GM19351 (cell line): ENCODE results near the gene NRSN1.

Experiments used
- ATAC-seq: cut with Tn5 transposase; IDR thresholded peaks from one replicate; pipeline ENCODE4 v1.9.1; 2021; ENCODE audit warnings: mild to moderate bottlenecking, moderate library complexity; ENCODE audit not compliant: unreplicated experiment

The NRSN1 gene

DNA sequence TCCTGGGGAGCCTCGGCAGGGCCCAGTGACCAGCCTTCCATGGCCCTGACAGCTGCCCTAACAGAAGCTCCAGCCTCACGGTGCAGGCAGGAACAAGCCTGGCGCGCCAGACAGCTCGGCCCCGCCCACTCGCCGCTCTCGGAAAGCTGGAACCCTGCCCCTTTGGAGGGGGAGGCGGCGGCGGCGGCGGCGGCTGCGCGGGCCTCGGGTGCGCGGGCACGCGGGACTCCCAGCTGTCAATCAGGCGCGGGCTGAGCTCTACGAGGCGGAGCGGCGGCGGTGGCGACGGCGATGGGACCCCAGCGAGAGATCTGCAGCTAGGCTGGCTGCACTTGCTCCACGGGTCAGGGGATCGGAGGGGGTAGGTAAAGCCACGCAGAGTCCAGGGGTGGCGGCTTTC is at the start of gene NRSN1:
NRSN1 (plus strand) TSS at position 236 of the 400 bp plus-strand sequence. CDS start 8,113 bp downstream, outside the sequence.
- ATAC-seq, result peak; percentile 53

DNA sequence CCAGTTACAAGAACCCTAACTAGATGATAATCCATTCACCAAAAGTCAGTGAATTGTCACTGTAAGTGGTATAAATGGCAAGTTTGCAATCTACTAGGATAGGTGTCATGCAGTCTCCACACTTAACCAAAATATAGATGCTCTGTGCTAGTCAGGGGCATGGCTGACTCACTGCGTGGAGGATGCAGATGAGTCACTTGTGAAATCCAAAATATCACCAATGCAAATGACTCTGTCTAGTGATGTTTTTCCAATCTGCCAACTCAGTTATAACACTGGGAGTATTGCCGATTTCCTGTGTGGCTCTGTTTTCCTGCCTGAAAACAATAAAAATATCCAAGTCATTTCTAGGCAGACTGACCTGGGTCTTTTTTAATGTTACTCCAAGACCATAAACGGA is 47.8 kb upstream of the NRSN1 start:
- no peak for ATAC-seq

GRCh38 chr6:24079076-24079475 is 46.9 kb upstream of the NRSN1 start:
- ATAC-seq, result no peak

DNA sequence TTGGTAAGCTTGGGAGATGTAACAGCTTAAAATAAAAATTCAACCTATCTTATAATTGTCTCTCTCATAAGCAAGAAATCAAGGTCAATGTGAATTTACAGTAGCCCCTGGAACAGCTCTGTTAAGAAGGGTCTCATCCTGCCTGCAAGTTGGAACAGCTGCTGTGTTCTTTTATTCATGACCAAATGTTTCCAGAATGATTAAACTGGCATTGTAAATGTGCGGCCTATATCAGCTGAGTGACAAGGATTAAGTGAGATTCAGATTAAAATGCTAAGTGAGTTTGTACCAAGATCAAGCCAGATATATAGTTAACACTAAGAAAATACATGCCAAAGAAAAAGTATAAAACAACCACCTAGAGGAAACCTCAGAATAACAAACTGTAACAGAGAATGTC is 45.3 kb upstream of the NRSN1 start:
- no peak for ATAC-seq

- ATAC-seq, result no peak
These were observed 36.3 kb upstream of the NRSN1 start for GRCh38 chr6:24089736-24090135.

DNA sequence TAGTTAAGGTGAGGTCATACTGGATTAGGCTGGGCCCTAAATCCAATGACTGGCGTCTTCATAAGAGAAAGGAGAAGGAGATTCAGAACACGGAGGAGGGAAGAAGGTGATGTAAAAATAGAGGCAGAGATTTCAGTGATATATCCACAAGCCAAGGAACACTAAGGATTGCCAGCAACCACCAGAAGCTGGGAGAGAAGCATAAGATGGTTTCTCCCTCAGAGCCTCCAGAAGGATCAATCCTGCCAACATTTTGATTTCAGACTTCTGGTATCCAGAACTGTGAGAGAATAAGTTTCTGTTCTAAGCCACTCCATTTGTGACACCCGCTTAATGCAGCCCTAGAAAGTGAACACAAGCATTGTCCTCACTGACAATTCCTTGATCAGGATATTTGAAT is 33.6 kb upstream of the NRSN1 start:
- ATAC-seq, result no peak

DNA sequence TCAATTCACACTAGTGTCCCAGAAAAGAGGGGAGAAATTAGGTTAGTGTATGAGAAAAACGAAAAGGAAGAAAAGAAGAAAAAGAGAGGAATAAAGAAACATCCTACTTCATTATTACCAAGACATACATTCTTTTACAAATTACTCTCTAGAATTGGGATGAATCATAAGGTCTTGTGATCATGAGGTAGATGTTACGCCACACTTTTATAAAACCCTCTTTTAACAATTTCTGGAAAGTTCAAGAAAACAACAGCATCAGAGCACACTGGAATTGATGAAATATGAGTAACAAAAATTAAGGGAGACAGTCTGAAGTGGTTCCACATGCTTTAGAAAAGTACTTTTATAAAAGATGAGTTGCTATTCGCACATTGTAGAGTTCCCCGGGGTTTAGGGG is 32.6 kb upstream of the NRSN1 start:
- no peak for ATAC-seq

- no peak for ATAC-seq
These were observed 26.8 kb upstream of the NRSN1 start for GRCh38 chr6:24099181-24099580.

DNA sequence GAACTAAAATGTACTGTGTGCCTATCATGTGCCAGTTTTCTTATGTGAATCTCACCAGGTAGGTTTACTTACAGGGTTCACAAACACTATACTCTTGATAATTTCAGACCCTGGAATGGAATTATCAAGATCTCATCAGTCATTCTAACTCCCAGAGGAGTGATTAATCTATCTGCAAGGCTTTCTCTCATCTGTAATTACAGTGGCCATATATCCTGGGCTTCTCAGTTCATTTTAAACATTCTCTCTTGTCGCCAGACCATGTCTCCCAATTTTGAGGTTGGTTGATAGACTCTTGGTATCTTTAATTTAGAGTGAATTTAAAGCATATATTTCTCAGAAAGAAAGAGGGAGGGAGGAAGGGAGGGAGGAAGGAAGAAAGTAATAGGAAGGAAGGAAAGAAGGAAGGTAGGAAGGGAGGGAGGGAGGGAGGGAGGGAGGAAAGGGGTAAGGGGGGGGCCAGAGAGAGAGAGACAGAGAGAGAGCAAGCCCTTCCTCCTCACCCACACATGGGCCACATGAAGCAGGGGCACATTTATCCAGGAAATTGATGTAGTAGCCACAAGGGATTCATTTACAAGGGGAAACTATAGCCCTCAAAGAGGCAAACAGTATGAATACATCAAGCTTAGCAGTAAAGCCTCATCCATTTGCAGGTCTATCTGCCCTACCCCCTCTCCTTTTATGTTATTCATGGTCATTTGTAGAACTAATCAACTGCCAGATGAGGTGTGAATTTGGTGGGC is 25.8 kb upstream of the NRSN1 start:
- no peak for ATAC-seq

GRCh38 chr6:24100770-24101155 is 25.3 kb upstream of the NRSN1 start:
- no peak for ATAC-seq

- ATAC-seq, result no peak
These were observed 20.8 kb upstream of the NRSN1 start for GRCh38 chr6:24105191-24105590.

DNA sequence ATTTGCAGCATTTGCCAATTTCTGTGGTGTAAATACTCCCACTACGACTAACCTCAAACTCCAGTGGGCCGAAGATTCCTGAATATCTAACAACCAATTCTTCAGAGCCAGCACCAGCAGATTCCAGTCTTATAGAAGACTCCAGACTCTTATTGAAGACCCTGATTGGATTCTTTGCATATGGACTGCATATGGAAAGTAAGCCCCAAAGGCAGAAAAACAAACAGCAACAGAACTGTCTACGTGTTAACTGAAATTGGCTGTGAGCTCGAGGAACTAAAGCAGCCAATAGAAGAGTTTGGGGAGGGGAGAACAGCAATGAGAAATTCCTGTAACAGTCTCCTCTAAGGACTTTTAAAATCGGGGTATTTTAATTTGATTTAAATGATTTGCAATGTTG is 19.7 kb upstream of the NRSN1 start:
- no peak for ATAC-seq

- no peak for ATAC-seq
These were observed 18.7 kb upstream of the NRSN1 start for GRCh38 chr6:24107294-24107693.

GRCh38 chr6:24108056-24108455 is 18.0 kb upstream of the NRSN1 start:
- no peak for ATAC-seq

- no peak for ATAC-seq
These were observed 15.6 kb upstream of the NRSN1 start for GRCh38 chr6:24110417-24110816.

DNA sequence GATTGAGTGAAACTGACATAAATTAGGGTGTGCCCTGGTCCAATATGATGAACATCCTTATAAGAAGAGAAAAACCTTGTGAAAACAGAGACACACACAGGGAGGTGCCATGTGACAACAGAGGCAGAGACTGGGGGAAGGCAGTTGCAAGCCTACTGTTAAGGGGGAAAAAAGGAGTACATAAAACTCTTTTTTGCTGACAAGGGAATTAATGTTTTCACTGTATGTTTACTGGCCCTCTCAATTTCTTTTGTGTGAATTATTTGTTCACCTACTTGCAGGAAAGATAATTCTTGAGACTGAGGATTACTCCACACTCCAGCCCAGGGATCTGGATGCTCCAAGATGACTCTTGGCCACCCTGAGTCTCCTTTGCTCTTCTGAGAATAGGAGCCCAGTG is 12.1 kb upstream of the NRSN1 start:
- no peak for ATAC-seq

DNA sequence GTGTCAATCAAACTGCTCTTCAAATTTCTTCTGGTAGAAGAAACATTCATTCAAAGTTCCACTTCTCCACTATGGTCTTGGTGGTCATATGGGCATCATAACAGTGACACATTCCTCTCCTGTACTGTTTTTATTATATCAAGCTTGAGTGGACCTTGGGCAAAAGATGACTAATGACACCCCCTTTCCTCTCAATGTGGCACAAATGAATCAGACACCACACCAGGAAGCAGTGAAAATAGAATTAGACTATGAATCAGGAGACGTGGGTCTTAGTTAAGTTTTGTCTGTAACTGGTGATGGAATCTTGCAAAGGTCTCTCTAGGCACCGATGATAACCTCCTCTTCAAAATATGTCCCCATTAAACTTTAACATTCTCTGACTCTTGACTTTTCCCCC is 9.0 kb upstream of the NRSN1 start:
- no peak for ATAC-seq

GRCh38 chr6:24122139-24122538 is 3.9 kb upstream of the NRSN1 start:
- no peak for ATAC-seq

- ATAC-seq, result peak; percentile 78
These were observed 674 bp downstream of the NRSN1 start for GRCh38 chr6:24126586-24127192.

GRCh38 chr6:24127316-24127715 is 1.3 kb downstream of the NRSN1 start:
- no peak for ATAC-seq

DNA sequence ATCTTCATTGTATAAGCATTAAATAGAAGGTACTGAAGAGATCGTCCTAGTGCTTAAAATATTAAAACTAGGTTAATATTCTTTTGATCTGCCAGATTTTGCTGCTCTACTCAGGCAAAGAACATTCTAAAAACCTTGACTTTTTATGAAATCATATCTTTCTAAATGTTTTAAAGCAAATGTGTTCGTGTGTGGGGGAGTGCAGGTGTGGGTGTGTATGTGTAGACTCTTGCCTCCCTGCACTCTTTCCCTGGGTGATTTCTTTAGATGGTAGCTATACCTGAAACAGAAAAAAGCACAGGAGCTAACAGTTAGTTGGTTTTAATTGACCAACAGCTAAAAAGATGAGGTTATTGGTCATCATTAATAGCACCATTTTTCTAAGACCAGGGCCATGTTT is 5.7 kb downstream of the NRSN1 start:
- no peak for ATAC-seq

DNA sequence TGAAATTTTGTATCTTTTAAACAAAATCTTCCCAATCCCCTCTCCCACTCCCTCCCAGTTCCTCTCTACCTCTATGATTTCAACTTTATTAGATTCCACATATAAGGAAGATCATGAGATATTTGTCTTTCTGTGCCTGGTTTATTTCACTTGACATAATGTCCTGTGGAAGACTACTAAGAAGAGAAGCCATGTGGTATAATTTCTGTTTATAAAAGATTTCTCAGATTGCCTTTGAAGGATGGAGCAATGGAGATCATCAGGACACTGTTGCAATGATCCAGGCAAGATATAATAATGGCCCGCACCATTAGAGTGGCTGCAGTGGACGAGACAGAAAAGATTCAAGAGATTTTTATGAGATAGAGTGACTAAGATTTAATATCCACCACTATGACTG is 13.1 kb downstream of the NRSN1 start:
- ATAC-seq, result no peak

- no peak for ATAC-seq
These were observed 13.6 kb downstream of the NRSN1 start for GRCh38 chr6:24139639-24140038.
